Gastrocnemius medialis (tissue), 4 donors: ENCODE data around the gene MAMDC4.

Experiments
- POLR2A ChIP-seq, 2 donors: fragments of 450-650 bp; IDR thresholded peaks; one replicate each; pipeline ENCODE4 v1.6.1; 2017; ENCODE audit warnings: antibody characterized with exemption in 2 of 2, mild to moderate bottlenecking in 2 of 2, moderate library complexity in 2 of 2
- TF ChIP-seq, protein P1 (sequence below), 5 experiments: fragments of 450-650 bp in 3 of 5; fragments of 200-600 bp in 2 of 5; sonication (generic) in 2 of 5; IDR thresholded peaks in 4 of 5; conservative IDR thresholded peaks in 1 of 5; 1 replicate in 4 of 5; 2 replicates in 1 of 5; pipeline ENCODE4 v1.5.1; 2016 to 2019; ENCODE audit warnings: antibody characterized with exemption in 5 of 5, mild to moderate bottlenecking in 3 of 5, moderate library complexity in 3 of 5

DNA sequence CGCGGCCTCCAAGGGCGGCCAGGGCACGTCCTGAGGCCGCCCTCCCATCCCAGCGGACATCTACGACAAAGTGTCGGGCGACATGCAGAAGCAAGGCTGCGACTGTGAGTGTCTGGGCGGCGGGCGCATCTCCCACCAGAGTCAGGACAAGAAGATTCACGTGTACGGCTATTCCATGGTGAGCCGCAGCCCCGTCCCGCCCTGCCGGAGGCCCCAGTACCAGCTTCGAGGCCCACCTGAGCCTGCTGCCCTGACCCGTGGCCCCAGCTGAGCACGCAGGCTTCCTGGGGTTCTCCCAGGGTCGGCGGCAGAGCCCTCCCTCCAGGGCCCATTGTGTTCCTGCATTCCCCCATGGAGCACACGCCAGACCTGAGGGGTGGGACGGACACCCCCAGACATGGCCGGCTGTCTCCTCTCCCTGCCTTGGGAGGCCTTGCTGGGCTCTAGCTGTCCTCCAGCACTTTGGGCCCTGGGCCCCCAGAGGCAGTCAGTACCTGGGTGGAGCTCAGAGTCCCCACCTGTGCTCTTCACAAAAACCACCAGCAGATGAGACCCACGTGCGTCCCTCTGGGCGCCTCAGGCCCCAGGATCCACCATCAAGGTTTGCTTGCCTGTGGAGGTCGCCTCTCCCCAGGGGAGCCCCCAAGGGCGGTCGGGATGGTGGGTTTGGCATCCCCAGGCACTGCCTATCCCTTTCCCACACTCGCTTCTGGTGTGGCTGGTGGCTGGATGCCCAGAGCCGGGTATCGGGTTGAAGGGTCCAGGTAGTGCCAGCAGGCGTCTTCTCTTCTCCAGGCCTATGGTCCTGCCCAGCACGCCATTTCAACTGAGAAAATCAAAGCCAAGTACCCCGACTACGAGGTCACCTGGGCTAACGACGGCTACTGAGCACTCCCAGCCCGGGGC, 1.9 kb upstream of the MAMDC4 start:
- TF ChIP-seq, protein P1, sequence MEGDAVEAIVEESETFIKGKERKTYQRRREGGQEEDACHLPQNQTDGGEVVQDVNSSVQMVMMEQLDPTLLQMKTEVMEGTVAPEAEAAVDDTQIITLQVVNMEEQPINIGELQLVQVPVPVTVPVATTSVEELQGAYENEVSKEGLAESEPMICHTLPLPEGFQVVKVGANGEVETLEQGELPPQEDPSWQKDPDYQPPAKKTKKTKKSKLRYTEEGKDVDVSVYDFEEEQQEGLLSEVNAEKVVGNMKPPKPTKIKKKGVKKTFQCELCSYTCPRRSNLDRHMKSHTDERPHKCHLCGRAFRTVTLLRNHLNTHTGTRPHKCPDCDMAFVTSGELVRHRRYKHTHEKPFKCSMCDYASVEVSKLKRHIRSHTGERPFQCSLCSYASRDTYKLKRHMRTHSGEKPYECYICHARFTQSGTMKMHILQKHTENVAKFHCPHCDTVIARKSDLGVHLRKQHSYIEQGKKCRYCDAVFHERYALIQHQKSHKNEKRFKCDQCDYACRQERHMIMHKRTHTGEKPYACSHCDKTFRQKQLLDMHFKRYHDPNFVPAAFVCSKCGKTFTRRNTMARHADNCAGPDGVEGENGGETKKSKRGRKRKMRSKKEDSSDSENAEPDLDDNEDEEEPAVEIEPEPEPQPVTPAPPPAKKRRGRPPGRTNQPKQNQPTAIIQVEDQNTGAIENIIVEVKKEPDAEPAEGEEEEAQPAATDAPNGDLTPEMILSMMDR (IDR thresholded peaks at IDR 0.05 in 4 of 5, conservative IDR thresholded peaks at IDR 0.05 in 1 of 5), result no peak
- TF ChIP-seq POLR2A (IDR thresholded peaks at IDR 0.05), result no peak
